ENCODE measurements around the gene ZNF146.
"Not testable (repeated sequence)": the region's sequence is repeated elsewhere in the genome, so short reads cannot be mapped to it uniquely, and the experiment has no call there.

Gene ZNF146

DNA sequence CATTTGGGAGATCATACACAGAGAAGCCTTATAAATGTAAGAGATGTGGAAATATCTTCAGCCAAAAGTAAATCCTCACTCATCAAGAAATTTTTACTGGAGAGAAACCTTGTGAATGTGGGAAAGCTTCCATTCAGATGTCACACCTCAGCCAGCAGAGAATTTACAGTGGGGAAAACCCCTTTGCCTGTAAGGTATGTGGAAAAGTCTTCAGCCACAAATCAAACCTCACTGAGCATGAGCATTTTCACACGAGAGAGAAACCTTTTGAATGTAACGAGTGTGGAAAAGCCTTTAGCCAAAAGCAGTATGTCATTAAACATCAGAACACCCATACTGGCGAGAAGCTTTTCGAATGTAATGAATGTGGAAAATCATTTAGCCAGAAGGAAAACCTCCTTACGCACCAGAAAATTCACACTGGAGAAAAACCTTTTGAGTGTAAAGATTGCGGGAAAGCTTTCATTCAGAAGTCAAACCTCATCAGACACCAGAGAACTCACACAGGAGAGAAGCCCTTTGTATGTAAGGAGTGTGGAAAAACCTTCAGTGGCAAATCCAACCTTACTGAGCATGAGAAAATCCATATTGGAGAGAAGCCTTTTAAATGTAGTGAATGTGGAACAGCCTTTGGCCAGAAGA is 21.5 kb downstream of the ZNF146 start:
- no peak for DNase-seq

DNA sequence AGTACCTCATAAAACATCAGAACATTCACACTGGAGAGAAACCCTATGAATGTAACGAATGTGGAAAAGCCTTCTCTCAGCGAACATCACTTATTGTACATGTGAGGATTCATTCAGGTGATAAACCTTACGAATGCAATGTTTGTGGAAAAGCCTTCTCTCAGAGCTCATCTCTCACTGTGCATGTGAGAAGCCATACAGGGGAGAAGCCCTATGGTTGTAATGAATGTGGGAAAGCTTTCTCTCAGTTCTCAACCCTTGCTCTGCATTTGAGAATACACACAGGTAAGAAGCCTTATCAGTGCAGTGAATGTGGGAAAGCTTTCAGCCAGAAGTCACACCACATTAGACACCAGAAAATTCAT is 22.0 kb downstream of the ZNF146 start:
- no peak for DNase-seq

DNA sequence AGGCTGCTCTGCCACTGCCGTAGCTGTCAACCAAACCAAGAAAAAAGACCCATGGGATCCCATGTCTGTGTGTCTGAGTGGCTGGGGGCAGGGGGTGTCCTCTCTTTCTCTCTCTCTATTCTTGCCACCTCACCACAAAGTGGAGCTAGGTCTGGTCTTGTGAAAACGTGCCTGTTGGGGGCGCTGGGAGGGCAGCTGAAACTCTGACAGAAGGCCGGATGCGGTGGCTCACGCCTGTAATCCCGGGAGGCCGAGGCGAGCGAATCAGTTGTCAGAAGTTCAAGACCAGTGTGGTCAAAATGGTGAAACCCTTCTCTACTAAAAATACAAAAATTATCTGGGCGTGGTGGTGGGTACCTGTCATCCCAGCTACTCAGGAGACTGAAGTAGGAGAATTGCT is 29.2 kb downstream of the ZNF146 start:
- no peak for DNase-seq

DNA sequence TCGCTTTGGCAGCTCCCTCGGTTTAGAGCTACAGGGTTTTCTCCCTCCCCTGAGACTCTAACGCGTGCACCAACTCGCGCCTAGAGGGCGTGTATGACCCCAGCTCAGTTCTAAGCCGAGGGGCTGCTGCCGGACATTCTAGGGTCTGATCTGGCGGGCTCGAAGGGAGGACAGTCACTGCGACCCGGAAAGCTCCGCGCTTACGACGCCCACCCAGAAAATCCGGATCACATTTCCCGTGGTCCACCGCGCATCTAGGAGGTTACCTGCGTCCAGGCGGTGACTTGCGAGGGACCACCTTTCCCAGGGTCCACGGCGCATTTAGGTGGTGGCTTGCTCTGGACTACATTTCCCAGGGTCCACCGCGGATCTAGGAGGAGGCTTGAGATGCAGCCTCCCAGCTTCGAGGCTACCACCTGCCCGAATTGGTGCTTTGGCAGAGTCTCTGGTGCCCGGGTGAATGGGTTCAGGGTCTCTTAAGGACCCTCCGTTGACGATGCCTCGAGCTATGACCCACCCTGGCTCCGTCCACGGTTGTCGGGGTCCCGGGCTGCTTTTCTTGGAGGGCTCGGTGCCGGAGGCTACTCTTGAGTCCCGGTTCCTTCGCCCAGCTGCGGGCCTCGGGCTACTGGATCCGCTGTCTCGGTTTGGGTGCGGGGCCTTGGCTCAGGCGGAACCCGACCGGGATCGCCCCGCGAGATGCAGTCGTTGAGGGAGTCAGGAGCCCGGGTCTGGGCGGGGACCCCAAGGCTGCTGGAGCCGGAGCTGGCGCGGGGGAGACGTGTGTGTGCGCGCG is 30.5 kb downstream of the ZNF146 start:
- DNase-seq: no peak

DNA sequence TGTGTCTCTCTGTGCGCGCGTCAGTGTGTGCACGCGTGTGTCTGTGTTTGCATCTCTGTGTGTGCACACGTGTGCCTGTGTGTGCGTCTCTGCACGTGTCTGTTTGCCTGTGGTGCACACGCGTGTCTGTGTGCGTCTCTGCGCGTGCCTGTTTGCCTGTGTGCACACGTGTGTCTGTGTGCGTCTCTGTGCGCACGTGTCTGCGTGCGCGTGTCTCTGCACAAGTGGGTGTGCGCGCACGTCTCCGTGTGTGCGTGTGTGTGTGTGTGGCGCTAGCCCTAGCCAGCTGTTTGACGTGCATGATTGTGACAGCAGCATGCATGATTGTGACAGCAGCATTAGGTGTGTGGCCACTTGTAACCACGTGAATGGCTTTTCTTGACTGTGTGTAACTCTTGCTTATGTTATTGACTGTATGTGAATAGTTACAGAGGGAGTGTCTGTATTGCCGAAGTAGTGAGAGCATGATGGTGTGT is 31.1 kb downstream of the ZNF146 start:
- no peak for DNase-seq

DNA sequence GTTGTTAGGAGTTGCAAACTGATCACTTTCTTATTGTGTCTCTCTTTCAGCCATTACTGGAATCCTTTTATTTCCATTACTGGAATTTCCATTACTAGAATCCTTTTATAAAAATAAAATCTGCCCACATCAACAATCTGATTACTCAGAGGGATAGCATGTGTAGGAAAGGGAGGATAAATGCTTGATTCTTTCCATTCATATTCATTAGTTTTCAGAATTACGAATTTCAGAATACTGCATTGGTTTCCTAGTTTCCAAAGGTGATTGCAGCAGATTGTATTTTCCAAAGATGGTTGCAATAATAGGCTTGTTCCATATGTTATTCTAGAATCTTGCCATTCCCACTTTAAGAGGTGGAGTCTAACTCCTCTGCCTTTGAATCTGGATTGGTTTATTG is 37.1 kb downstream of the ZNF146 start:
- DNase-seq: no peak

DNA sequence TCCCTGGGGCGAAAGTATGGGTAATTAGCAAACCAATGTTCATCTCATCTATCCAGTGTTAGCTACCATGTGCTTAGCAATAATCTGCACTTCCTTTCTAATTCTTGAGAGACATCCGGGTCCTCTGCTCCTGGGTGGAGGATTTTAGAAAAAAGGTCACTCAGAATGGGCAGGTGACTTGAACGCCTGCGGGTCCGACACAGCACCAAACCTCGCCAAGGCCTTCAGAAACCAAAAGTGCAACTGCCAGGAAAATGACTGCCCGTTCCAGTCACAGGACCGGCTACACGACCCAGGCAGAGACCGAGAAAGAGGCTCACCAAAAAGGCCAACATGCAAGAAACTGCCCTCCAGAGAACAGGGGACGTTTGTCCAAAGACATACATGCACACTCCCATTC is 39.9 kb downstream of the ZNF146 start:
- DNase-seq: no peak

DNA sequence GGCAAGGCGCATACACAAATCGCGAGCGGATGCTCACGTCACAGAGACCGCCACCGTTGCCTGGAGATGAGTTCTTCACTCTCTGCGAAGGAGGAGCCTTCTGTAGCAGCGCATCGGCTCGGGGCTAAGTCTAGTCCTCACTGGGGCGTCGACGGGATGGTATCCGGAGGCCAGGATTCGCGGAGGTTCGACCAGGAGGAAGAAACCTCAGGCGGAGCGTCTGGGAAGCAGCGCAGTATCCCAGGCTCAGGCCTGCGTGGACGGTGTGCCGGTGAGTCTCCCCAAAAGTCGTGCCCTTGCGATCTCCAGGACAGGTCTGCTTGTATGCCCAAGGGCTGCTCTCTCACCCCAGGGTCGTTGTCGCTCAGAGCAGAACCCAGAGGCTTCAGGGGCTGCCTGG is 40.4 kb downstream of the ZNF146 start:
- DNase-seq: no peak

DNA sequence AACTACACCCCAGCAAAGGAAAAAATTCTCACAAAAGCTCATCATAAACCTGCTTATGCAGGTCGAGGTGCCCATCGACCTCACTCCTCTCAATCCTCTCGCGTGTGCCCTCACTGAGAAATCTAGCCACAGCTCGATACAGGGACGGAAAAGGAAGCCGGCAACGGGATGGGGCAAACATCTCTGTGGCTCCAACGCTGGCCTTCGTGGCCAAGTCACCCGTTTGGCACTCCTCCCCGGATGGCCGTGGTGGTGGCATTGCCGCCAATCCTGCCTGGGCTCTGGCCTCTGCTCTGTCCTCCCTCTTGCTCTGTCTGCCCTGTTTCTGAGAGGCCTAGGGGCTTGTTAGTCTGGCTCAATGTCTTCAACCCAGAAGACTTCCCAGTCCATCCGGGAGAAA is 41.2 kb downstream of the ZNF146 start:
- DNase-seq: no peak

DNA sequence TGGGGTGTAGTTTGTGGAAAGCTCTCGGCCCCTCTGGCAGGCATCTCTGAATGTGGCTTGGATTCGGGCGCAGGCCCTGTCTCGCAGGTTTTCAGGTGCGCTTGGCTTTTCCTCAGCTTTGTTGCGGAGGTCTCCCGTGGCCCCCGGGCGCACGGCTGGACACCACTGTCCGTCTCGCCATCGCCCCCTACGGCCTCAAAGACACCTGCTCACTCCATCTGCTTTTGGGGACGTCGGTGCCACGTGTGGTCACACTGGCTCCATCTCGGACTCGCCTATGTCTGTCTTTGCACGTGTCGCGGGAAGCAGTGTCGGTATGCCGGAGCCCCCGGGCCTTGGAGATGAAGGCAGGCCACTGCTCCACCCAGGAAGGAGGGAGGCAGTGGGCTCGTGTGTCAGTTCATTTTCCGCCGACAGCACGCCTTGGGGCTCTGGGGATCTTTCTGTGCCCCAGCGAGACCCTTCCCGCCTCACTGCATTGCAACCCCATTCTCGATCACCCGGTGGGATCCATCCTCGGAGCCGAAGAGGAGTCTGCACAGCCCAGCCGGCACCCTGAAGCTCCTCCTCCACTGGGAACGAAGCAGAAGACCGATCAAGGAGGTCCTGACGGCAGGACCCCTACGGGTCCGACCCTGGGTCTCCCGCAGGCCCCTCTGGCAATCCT is 42.1 kb downstream of the ZNF146 start:
- no peak for DNase-seq

DNA sequence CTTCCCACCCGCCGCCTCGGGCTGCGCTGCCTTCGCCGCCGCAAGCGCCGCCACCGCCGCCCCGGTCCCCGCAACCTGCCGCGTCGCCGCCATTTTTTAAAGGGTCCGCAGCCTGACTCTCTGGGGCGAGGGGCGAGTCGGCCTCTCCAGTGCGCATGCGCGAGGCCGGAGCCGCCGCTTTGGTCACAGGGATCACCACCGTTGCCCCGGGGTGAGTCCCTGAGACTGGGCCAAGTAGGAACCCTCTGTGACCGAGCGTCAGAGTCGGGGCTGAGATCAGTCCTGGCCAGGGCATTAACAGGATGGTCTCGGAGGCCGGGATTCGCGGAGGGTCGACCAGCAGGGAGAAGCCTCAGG is 42.6 kb downstream of the ZNF146 start:
- DNase-seq: no peak

DNA sequence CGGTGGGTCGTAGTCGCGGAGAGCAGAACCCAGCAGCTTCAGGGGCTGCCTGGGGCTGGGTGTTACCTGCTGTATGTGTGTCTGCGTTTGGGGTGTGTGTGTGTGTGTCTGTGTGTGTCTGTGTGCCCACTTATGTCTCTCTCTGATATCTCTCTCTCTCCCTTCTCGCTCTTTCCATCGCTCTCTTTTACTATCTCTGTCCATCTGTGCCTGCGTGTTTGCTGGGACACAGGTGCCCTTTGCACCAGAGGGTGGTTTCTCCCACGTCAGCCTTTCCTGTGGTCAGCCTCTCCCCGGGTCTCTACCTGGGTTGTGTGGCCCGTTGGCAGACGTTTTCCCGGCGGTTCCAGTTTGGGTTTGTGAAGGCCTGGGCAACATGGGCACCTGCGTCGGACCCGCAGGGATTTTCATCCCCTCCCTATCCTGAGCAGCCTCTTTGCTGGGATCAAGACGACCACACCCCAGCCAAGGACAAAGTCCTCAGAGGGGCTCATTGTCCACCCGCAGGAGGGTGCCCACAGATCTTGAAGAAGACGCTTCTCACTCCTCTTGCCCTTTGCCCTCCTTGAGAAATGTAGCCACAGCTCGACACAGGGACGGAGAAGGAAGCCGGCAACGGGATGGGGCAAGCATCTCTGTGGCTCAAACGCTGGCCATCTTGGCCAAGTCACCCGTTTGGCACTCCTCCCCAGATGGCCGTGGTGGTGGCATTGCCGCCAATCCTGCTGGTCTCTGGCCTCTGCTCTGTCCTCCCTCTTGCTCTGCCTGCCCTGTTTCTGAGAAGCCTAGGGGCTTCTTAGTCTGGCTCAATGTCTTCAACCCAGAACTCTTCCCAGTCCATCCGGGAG is 43.3 kb downstream of the ZNF146 start:
- no peak for DNase-seq

DNA sequence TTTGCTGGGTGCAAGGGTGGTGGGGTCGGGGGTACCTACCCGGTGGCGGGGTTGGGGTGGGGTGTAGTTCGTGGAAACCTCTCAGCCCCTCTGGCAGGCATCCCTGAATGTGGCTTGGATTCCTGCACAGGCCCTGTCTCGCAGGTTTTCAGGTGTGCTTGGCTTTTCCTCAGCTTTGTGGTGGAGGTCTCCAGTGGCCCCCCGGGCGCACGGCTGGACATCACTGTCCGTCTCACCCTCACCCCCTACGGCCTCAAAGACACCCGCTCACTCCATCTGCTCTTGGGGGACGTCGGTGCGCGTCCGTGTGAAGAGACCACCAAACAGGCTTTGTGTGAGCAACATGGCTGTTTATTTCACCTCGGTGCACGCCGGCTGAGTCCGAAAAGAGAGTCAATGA is 44.3 kb downstream of the ZNF146 start:
- no peak for DNase-seq

DNA sequence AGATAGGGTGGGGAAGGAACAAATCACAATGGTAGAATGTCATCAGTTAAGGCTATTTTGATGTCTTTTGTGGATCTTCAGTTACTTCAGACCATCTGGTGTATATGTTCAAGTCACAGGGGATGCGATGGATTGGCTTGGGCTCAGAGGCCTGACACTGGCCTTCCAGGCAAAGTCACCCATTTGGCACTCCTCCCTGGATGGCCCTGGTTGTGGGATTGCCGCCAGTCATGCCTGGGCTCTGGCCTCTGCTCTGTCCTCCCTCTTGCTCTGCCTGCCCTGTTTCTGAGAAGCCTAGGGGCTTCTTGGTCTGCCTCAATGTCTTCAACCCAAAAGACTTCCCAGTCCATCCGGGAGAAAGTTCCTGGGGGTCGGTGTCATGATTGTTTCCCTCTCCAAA is 50.2 kb downstream of the ZNF146 start:
- DNase-seq: no peak

DNA sequence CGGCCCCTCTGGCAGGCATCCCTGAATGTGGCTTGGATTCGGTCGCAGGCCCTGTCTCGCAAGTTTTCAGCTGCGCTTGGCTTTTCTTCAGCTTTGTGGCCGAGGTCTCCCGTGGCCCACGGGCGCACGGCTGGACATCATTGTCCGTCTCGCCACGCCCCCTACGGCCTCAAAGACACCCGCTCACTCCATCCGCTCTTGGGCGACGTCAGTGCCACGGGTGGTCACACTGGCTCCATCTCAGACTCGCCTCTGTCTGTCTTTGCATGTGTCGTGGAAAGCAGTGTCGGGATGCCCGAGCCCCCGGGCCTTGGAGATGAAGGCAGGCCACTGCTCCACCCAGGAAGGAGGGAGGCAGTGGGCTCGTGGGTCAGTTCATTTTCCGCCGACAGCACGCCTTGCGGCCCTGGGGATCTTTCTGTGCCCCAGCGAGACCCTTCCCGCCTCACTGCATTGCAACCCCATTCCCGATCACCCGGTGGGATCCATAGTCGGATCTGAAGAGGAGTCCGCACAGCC is 51.0 kb downstream of the ZNF146 start:
- DNase-seq: no peak

DNA sequence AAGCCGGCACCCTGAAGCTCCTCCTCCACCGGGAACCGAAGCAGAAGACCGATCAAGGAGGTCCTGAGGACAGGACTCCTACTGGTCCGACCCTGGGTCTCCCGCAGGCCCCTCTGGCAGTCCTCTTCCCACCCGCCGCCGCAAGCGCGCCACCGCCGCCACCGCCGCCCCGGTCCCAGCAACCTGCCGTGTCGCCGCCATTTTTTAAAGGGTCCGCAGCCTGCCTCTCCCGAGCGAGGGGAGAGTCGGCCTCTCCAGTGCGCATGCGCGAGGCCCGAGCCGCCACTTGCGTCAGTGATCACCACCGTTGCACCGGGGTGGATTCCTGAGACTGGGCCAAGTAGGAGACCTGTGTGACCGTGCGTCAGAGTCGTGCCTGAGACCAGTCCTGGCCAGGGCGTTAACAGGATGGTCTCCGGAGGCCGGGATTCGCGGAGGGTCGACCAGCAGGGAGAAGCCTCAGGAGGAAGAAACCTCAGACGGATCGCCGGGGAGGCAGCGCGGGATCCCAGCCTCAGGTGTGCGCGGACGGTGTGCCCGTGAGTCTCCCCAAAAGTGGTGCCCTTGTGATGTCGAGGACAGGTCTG is 51.6 kb downstream of the ZNF146 start:
- DNase-seq: no peak

DNA sequence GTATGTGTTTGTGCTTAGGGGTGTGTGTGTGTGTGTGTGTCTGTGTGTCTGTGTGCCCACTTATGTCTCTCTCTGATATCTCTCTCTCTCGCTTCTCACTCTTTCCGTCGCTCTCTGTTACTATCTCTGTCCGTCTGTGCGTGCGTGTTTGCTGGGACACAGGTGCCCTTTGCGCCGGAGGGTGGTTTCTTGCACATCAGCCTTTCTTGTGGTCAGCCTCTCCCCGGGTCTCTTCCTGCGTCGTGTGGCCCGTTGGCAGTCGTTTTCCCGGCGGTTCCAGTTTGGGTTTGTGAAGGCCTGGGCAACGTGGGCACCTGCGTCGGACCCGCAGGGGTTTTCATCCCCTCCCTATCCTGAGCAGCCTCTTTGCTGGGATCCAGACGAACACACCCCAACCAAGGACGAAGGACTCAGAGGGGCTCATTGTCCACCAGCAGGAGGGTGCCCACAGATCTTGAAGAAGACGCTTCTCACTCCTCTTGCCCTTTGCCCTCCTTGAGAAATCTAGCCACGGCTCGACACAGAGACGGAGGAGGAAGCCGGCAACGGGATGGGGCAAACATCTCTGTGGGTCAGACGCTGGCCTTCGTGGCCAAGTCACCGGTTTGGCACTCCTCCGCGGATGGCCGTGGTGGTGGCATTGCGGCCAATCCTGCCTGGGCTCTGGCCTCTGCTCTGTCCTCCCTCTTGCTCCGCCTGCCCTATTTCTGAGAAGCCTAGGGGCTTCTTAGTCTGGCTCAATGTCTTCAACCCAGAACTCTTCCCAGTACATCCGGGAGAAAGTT is 52.3 kb downstream of the ZNF146 start:
- DNase-seq: no peak

DNA sequence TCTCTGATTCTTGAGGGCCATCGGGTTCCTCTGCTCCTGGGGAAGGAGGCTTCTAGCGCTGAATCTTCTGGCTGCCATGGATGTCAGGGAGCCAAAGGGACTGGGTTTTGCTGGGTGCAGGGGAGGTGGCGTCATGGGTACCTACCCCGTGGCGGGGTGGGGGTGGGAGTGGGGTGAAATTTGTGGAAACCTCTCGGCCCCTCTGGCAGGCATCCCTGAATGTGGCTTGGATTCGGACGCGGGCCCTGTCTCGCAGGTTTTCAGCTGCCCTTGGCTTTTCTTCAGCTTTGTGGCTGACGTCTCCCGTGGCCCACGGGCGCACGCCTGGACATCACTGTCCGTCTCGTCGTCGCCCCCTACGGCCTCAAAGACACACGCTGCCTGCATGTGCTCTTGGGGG is 53.2 kb downstream of the ZNF146 start:
- not testable (repeated sequence) for DNase-seq

DNA sequence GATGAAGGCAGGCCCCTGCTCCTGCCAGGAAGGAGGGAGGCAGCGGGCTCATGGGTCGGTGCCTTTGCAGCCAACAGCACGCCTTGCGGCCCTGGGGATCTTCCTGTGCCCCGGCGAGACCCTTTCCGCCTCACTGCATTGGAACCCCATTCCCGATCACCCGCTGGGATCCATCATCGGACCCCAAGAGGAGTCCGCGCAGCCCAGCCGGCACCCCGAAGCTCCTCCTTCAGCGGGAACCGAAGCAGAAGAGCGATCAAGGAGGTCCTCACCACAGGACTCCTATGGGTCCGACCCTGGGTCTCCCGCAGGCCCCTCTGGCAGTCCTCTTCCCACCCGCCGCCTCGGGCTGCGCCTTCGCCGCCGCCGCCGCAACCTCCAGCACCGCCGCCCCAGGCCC is 53.7 kb downstream of the ZNF146 start:
- DNase-seq: not testable (repeated sequence)

DNA sequence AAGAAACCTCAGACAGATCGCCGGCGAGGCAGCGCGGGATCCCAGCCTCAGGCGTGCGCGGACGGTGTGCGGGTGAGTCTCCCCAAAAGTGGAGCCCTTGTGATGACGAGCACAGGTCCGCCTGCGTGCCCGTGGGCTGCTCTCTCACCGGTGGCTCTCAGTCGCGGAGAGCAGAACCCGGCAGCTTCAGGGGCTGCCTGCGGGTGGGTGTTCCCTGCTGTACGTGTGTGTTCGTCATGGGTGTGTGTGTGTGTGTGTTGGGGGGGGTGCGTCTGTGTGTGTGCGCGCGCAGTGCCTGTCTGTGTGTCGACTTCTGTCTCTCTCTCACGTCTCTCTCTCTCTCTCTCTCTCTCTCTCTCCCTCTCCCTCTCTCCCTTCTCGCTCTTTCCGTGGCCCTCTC is 54.4 kb downstream of the ZNF146 start:
- DNase-seq: not testable (repeated sequence)

Measured in 8988T (cell line).